ENCODE results near the gene C17orf114.
"Not testable (repeated sequence)": the region's sequence is repeated elsewhere in the genome, so short reads cannot be mapped to it uniquely, and the experiment has no call there.

Gene C17orf114

GRCh38 chr17:4802228-4802627, at the start of gene C17orf114:
Gene C17orf114 (minus strand): TSS chr17:4802328.
- DNase-seq (ENCODE audit: low read depth), result no peak

- no peak for DNase-seq (ENCODE audit: low read depth)
Observed at GRCh38 chr17:4851084-4851483, 49.0 kb upstream of the C17orf114 start.

- no peak for DNase-seq (ENCODE audit: low read depth)
Observed at GRCh38 chr17:4850246-4850645, 48.1 kb upstream of the C17orf114 start.

GRCh38 chr17:4849011-4849536, 46.9 kb upstream of the C17orf114 start:
- DNase-seq (ENCODE audit: low read depth), result no peak

GRCh38 chr17:4846635-4847390, 44.7 kb upstream of the C17orf114 start:
- DNase-seq (ENCODE audit: low read depth), result no peak

GRCh38 chr17:4845118-4845517, 43.0 kb upstream of the C17orf114 start:
- no peak for DNase-seq (ENCODE audit: low read depth)

GRCh38 chr17:4843321-4844000, 41.3 kb upstream of the C17orf114 start:
- no peak for DNase-seq (ENCODE audit: low read depth)

- DNase-seq (ENCODE audit: low read depth), result no peak
Observed at GRCh38 chr17:4842376-4842775, 40.2 kb upstream of the C17orf114 start.

GRCh38 chr17:4840893-4841242, 38.7 kb upstream of the C17orf114 start:
- no peak for DNase-seq (ENCODE audit: low read depth)

- peak; percentile 26 for DNase-seq (ENCODE audit: low read depth)
Observed at GRCh38 chr17:4839965-4840892, 38.1 kb upstream of the C17orf114 start.

GRCh38 chr17:4839221-4839620, 37.1 kb upstream of the C17orf114 start:
- DNase-seq (ENCODE audit: low read depth), result no peak

GRCh38 chr17:4838309-4838785, 36.2 kb upstream of the C17orf114 start:
- no peak for DNase-seq (ENCODE audit: low read depth)

- no peak for DNase-seq (ENCODE audit: low read depth)
Observed at GRCh38 chr17:4837471-4838308, 35.6 kb upstream of the C17orf114 start.

GRCh38 chr17:4836221-4836620, 34.1 kb upstream of the C17orf114 start:
- no peak for DNase-seq (ENCODE audit: low read depth)

GRCh38 chr17:4834681-4835020, 32.5 kb upstream of the C17orf114 start:
- DNase-seq (ENCODE audit: low read depth), result no peak

GRCh38 chr17:4833941-4834680, 32.0 kb upstream of the C17orf114 start:
- DNase-seq (ENCODE audit: low read depth), result peak; percentile 66

- DNase-seq (ENCODE audit: low read depth), result peak; percentile 92
Observed at GRCh38 chr17:4833178-4833940, 31.2 kb upstream of the C17orf114 start, which contains the start of gene MINK1. Gene MINK1 (plus strand): TSS chr17:4833340. CDS start chr17:4833584, 244 bp downstream.

GRCh38 chr17:4832829-4833177, 30.7 kb upstream of the C17orf114 start:
- not testable (repeated sequence) for DNase-seq (ENCODE audit: low read depth)

- no peak for DNase-seq (ENCODE audit: low read depth)
Observed at GRCh38 chr17:4827399-4827798, 25.3 kb upstream of the C17orf114 start.
